H9 (cell line): Measurements from ENCODE around the gene NRG3. TPM values are rescaled to one million over a fixed set of nuclear protein-coding genes. Genes with fewer than 3 reads are reported as not detected.

ENCODE experiments used
- DNase-seq: peaks from one replicate; pipeline ENCODE4 v3.0.0-alpha.2; 2017
- H2AFZ ChIP-seq: one replicate; pipeline ENCODE4 v1.6.1; 2013; ENCODE audit warnings: mild to moderate bottlenecking, low read length, control low read depth, moderate library complexity
- H2AK5ac ChIP-seq: 2 replicates; pipeline ENCODE4 v1.6.1; 2013; ENCODE audit warnings: low read length, control low read depth, mixed read lengths; ENCODE audit not compliant: insufficient read length
- H2BK120ac ChIP-seq: one replicate; pipeline ENCODE4 v1.6.1; 2013; ENCODE audit warnings: low read depth, mild to moderate bottlenecking, low read length, control low read depth, inconsistent platforms; ENCODE audit not compliant: poor library complexity, severe bottlenecking
- H2BK12ac ChIP-seq: 2 replicates; pipeline ENCODE4 v1.6.1; 2013; ENCODE audit warnings: low read length, control low read depth, mixed read lengths, low read depth; ENCODE audit not compliant: insufficient read length
- H2BK15ac ChIP-seq: 2 replicates; pipeline ENCODE4 v1.6.1; 2013; ENCODE audit warnings: low read depth, low read length, control low read depth
- H2BK20ac ChIP-seq: one replicate; pipeline ENCODE4 v1.6.1; 2013; ENCODE audit warnings: low read depth, mild to moderate bottlenecking, low read length, control low read depth, inconsistent platforms; ENCODE audit not compliant: poor library complexity, severe bottlenecking
- H2BK5ac ChIP-seq: 2 replicates; pipeline ENCODE4 v1.6.1; 2013; ENCODE audit warnings: low read length, control low read depth, mixed read lengths; ENCODE audit not compliant: insufficient read length
- H3K14ac ChIP-seq: 2 replicates; pipeline ENCODE4 v1.6.1; 2013; ENCODE audit warnings: low read length, control low read depth; ENCODE audit not compliant: insufficient read depth
- H3K18ac ChIP-seq: 2 replicates; pipeline ENCODE4 v1.6.1; 2013; ENCODE audit warnings: low read depth, mild to moderate bottlenecking, mixed read lengths, low read length, control low read depth; ENCODE audit not compliant: insufficient read length
- H3K23ac ChIP-seq: 2 replicates; pipeline ENCODE4 v1.6.1; 2013; ENCODE audit warnings: low read length, control low read depth, mixed read lengths, low read depth; ENCODE audit not compliant: insufficient read length
- H3K23me2 ChIP-seq: 2 replicates; pipeline ENCODE4 v1.6.1; 2013; ENCODE audit warnings: low read depth, mild to moderate bottlenecking, mixed read lengths, low read length, control low read depth; ENCODE audit not compliant: insufficient read length, poor library complexity, severe bottlenecking
- H3K27ac ChIP-seq: 2 replicates; pipeline ENCODE4 v1.5.1; 2013; ENCODE audit warnings: low read length, control low read depth, mixed read lengths, low read depth; ENCODE audit not compliant: insufficient read length
- H3K27me3 ChIP-seq: 2 replicates; pipeline ENCODE4 v1.6.1; 2013; ENCODE audit warnings: low read length, control low read depth, inconsistent platforms; ENCODE audit not compliant: insufficient read depth
- H3K4ac ChIP-seq: 2 replicates; pipeline ENCODE4 v1.6.1; 2013; ENCODE audit warnings: low read depth, mild to moderate bottlenecking, control low read depth, inconsistent platforms, low read length, moderate library complexity
- H3K4me1 ChIP-seq: 2 replicates; pipeline ENCODE4 v1.6.1; 2013; ENCODE audit warnings: low read length, control low read depth, inconsistent platforms; ENCODE audit not compliant: insufficient read depth
- H3K4me2 ChIP-seq: 2 replicates; pipeline ENCODE4 v1.6.1; 2013; ENCODE audit warnings: low read length, control low read depth, mixed read lengths; ENCODE audit not compliant: insufficient read length, insufficient read depth
- H3K56ac ChIP-seq: 2 replicates; pipeline ENCODE4 v1.6.1; 2013; ENCODE audit warnings: low read depth, mild to moderate bottlenecking, mixed read lengths, low read length, control low read depth; ENCODE audit not compliant: insufficient read length
- H3K79me1 ChIP-seq: 2 replicates; pipeline ENCODE4 v1.6.1; 2013; ENCODE audit warnings: low read depth, mild to moderate bottlenecking, moderate library complexity, low read length, control low read depth, inconsistent platforms; ENCODE audit not compliant: insufficient read depth, poor library complexity, severe bottlenecking
- H3K79me2 ChIP-seq: 2 replicates; pipeline ENCODE4 v1.6.1; 2013; ENCODE audit warnings: low read length, control low read depth, inconsistent platforms; ENCODE audit not compliant: insufficient read depth
- H3K9ac ChIP-seq: 2 replicates; pipeline ENCODE4 v1.6.1; 2013; ENCODE audit warnings: low read length, control low read depth, mixed read lengths; ENCODE audit not compliant: insufficient read length; ENCODE audit errors: extremely low read depth
- H3K9me3 ChIP-seq: one replicate; pipeline ENCODE4 v1.6.1; 2013; ENCODE audit warnings: low read depth, low read length, inconsistent platforms; ENCODE audit not compliant: control insufficient read depth
- H3T11ph ChIP-seq: one replicate; pipeline ENCODE4 v1.6.1; 2013; ENCODE audit warnings: mild to moderate bottlenecking, low read length, control low read depth, inconsistent platforms
- H4K20me1 ChIP-seq: one replicate; pipeline ENCODE4 v1.6.1; 2013; ENCODE audit not compliant: control insufficient read depth, insufficient read length, insufficient read depth
- H4K5ac ChIP-seq: 2 replicates; pipeline ENCODE4 v1.6.1; 2013; ENCODE audit warnings: low read depth, mild to moderate bottlenecking, mixed read lengths, low read length, control low read depth; ENCODE audit not compliant: insufficient read length
- H4K8ac ChIP-seq: replicated peaks from 2 replicates; pipeline ENCODE4 v1.6.1; 2013; ENCODE audit warnings: low read length, control low read depth, mixed read lengths, low read depth; ENCODE audit not compliant: insufficient read length
- H4K91ac ChIP-seq: 2 replicates; pipeline ENCODE4 v1.6.1; 2013; ENCODE audit warnings: low read depth, mild to moderate bottlenecking, moderate library complexity, mixed read lengths, low read length, control low read depth; ENCODE audit not compliant: insufficient read length
- H3K27ac Mint-ChIP-seq, 3 experiments: 2 replicates in 2 of 3; 3 replicates in 1 of 3; pipeline ENCODE4 v1.8.0; 2020 to 2021; ENCODE audit warnings: mixed read lengths in 3 of 3, mild to moderate bottlenecking in 1 of 3, moderate library complexity in 1 of 3
- H3K27me3 Mint-ChIP-seq: 2 replicates; pipeline ENCODE4 v1.8.0; 2021; ENCODE audit warnings: low read depth, mild to moderate bottlenecking, moderate library complexity, mixed read lengths
- H3K36me3 Mint-ChIP-seq, 3 experiments: 2 replicates in 2 of 3; 3 replicates in 1 of 3; pipeline ENCODE4 v1.8.0; 2020 to 2021; ENCODE audit warnings: low read depth in 3 of 3, mixed read lengths in 3 of 3; ENCODE audit not compliant: insufficient read depth in 1 of 3
- H3K4me1 Mint-ChIP-seq, 2 experiments: 2 replicates each; pipeline ENCODE4 v1.8.0; 2020; ENCODE audit warnings: mixed read lengths in 2 of 2
- H3K4me3 Mint-ChIP-seq, 2 experiments: 2 replicates in 1 of 2; 3 replicates in 1 of 2; pipeline ENCODE4 v1.8.0; 2020 to 2021; ENCODE audit warnings: mild to moderate bottlenecking in 2 of 2, mixed read lengths in 2 of 2, moderate library complexity in 1 of 2
- H3K9me3 Mint-ChIP-seq, 2 experiments: 2 replicates in 1 of 2; 3 replicates in 1 of 2; pipeline ENCODE4 v1.8.0; 2020; ENCODE audit warnings: mild to moderate bottlenecking in 2 of 2, mixed read lengths in 2 of 2, moderate library complexity in 1 of 2
- WGBS: extraction: QIAGEN DNeasy Blood & Tissue Kit; methylation state at CpG from one replicate; pipeline ENCODE4 v1.1.7; 2013; ENCODE audit warnings: missing lambda C conversion rate, low lambda C conversion rate, mixed read lengths; ENCODE audit not compliant: insufficient read length; ENCODE audit errors: extremely low coverage; 5-methylcytosine and 5-hydroxymethylcytosine counted together
- total RNA-seq: library from RNA; stranded (reverse); gene quantifications from 2 replicates; pipeline ENCODE4 v1.2.1, GENCODE V29; 2021
- TF ChIP-seq, protein P1 (sequence below): fragments of 200-600 bp; sonication (generic); conservative IDR thresholded peaks from 3 replicates; pipeline ENCODE4 v1.8.0; 2021; ENCODE audit warnings: antibody characterized with exemption, mild to moderate bottlenecking

The NRG3 gene
- total RNA-seq, 1 experiment from 2014 or later: 1.6 TPM

- Histone ChIP-seq H2BK120ac (no peak overlapping the region), H3K9me3 (no peaks in the 10 kb centered on the region), H4K5ac (no peak overlapping the region), H3K23me2 (no peaks in the 10 kb centered on the region), H3K18ac (no peak overlapping the region), H3K79me2 (no peaks in the 10 kb centered on the region), H4K20me1 (no peaks in the 10 kb centered on the region), H3K9ac (no peak overlapping the region), H2BK5ac (no peak overlapping the region), H3K56ac (no peak overlapping the region), H2AFZ (no peak overlapping the region), H3K27ac (no peak overlapping the region), H3T11ph (no peak overlapping the region), H2BK20ac (no peak overlapping the region), H3K79me1 (no peaks in the 10 kb centered on the region), H4K8ac (no peak overlapping the region), H2BK15ac (no peak overlapping the region), H3K23ac (no peak overlapping the region), H3K4me2 (no peak overlapping the region), H3K4me1 (no peaks in the 10 kb centered on the region; the same call in 1 of the 2 replicates), H2AK5ac (no peak overlapping the region), H3K27me3 (no peaks in the 10 kb centered on the region), H2BK12ac (no peak overlapping the region), H3K4ac (no peak overlapping the region), H3K14ac (no peak overlapping the region), H4K91ac (no peak overlapping the region)
- Mint-ChIP-seq H3K4me3 (no peak overlapping the region), H3K4me1 (peaks cover 22 to 24% of the 10 kb centered on the region in 2 experiments), H3K9me3 (no peaks in the 10 kb centered on the region), H3K27me3 (no peaks in the 10 kb centered on the region; the same call in 1 of the 2 replicates), H3K27ac (no peak overlapping the region), H3K36me3 (no peaks in the 10 kb centered on the region)
- TF ChIP-seq, protein P1, sequence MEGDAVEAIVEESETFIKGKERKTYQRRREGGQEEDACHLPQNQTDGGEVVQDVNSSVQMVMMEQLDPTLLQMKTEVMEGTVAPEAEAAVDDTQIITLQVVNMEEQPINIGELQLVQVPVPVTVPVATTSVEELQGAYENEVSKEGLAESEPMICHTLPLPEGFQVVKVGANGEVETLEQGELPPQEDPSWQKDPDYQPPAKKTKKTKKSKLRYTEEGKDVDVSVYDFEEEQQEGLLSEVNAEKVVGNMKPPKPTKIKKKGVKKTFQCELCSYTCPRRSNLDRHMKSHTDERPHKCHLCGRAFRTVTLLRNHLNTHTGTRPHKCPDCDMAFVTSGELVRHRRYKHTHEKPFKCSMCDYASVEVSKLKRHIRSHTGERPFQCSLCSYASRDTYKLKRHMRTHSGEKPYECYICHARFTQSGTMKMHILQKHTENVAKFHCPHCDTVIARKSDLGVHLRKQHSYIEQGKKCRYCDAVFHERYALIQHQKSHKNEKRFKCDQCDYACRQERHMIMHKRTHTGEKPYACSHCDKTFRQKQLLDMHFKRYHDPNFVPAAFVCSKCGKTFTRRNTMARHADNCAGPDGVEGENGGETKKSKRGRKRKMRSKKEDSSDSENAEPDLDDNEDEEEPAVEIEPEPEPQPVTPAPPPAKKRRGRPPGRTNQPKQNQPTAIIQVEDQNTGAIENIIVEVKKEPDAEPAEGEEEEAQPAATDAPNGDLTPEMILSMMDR: no peak
- no CpG with 5 or more reads among the region's 2 CpGs for WGBS
- DNase-seq: no peak
Measured at GRCh38 chr10:82399850-82400249, 524.9 kb downstream of the NRG3 start.
